GM12878 (cell line): ENCODE data around the gene TNIP1. TPM values are rescaled to one million over a fixed set of nuclear protein-coding genes. Genes with fewer than 3 reads are reported as not detected.
A peak's percentile ranks its signal among the peaks of the same experiment; 100 is the strongest.

Source experiments
- ATF2 ChIP-seq: IDR thresholded peaks from 2 replicates; pipeline ENCODE4 v1.6.1; 2012; ENCODE audit warnings: low read length, inconsistent platforms
- BCL11A ChIP-seq: IDR thresholded peaks from 2 replicates; pipeline ENCODE4 v1.6.1; 2011; ENCODE audit warnings: low read depth, low read length
- BHLHE40 ChIP-seq, 2 experiments: fragments of 450-650 bp in 1 of 2; IDR thresholded peaks; 2 replicates each; pipeline ENCODE4 v1.6.1; 2011 to 2017; ENCODE audit warnings: low read depth in 2 of 2, borderline replicate concordance in 1 of 2, improper control_type of control experiment in 1 of 2, low read length in 1 of 2, mild to moderate bottlenecking in 1 of 2
- BRCA1 ChIP-seq: IDR thresholded peaks from 2 replicates; pipeline ENCODE4 v1.6.1; 2011; ENCODE audit warnings: low read depth, low read length, improper control_type of control experiment
- EED ChIP-seq: sonication (generic); IDR thresholded peaks from 2 replicates; pipeline ENCODE4 v1.6.1; 2016; ENCODE audit warnings: antibody characterized with exemption, low read depth
- EP300 ChIP-seq, 2 experiments: fragments of 150-350 bp in 1 of 2; IDR thresholded peaks; 2 replicates each; pipeline ENCODE4 v1.6.1; 2011 to 2012; ENCODE audit warnings: low read depth in 2 of 2, low read length in 2 of 2, borderline replicate concordance in 1 of 2, improper control_type of control experiment in 1 of 2, inconsistent platforms in 1 of 2; ENCODE audit not compliant: control insufficient read depth in 1 of 2
- ETV6 ChIP-seq, 2 experiments: fragments of 450-650 bp in 1 of 2; IDR thresholded peaks in 1 of 2; conservative IDR thresholded peaks in 1 of 2; 2 replicates each; pipeline ENCODE4 v1.6.1; 2014; ENCODE audit warnings: antibody characterized with exemption in 1 of 2, borderline replicate concordance in 1 of 2, low read depth in 1 of 2, mild to moderate bottlenecking in 1 of 2, moderate library complexity in 1 of 2
- FOXK2 ChIP-seq: fragments of 450-650 bp; IDR thresholded peaks from 2 replicates; pipeline ENCODE4 v1.6.1; 2017; ENCODE audit warnings: mild to moderate bottlenecking, moderate library complexity
- GABPA ChIP-seq: IDR thresholded peaks from 2 replicates; pipeline ENCODE4 v1.6.1; 2014; ENCODE audit warnings: antibody characterized with exemption, low read depth, mild to moderate bottlenecking, inconsistent platforms
- IKZF1 ChIP-seq: fragments of 450-650 bp; conservative IDR thresholded peaks from 2 replicates; pipeline ENCODE4 v1.6.1; 2017; ENCODE audit warnings: antibody characterized with exemption, mild to moderate bottlenecking
- JUNB ChIP-seq: IDR thresholded peaks from 2 replicates; pipeline ENCODE4 v1.6.1; 2016; ENCODE audit warnings: antibody characterized with exemption, mild to moderate bottlenecking
- JUND ChIP-seq: IDR thresholded peaks from 2 replicates; pipeline ENCODE4 v1.6.1; 2012; ENCODE audit warnings: low read depth, mild to moderate bottlenecking, low read length, improper control_type of control experiment, moderate library complexity
- MTA2 ChIP-seq: fragments of 450-650 bp; IDR thresholded peaks from 2 replicates; pipeline ENCODE4 v1.6.1; 2016; ENCODE audit warnings: low read depth, mild to moderate bottlenecking, moderate library complexity
- PML ChIP-seq: IDR thresholded peaks from 2 replicates; pipeline ENCODE4 v1.6.1; 2012; ENCODE audit warnings: low read length, inconsistent platforms
- POLR2AphosphoS2 ChIP-seq: IDR thresholded peaks from 2 replicates; pipeline ENCODE4 v1.6.1; 2011; ENCODE audit warnings: low read depth, mild to moderate bottlenecking, low read length, improper control_type of control experiment, moderate library complexity
- RCOR1 ChIP-seq: conservative IDR thresholded peaks from 2 replicates; pipeline ENCODE4 v1.6.1; 2012; ENCODE audit warnings: low read depth, low read length, improper control_type of control experiment
- SRF ChIP-seq, 2 experiments: IDR thresholded peaks; 2 replicates each; pipeline ENCODE4 v1.6.1; 2011; ENCODE audit warnings: low read depth in 2 of 2, low read length in 2 of 2, mild to moderate bottlenecking in 1 of 2, moderate library complexity in 1 of 2
- SUZ12 ChIP-seq: fragments of 200-600 bp; sonication (generic); IDR thresholded peaks from one replicate; pipeline ENCODE4 v1.6.1; 2018; ENCODE audit warnings: antibody characterized with exemption, mild to moderate bottlenecking; ENCODE audit not compliant: unreplicated experiment
- TBL1XR1 ChIP-seq: IDR thresholded peaks from 2 replicates; pipeline ENCODE4 v1.6.1; 2012; ENCODE audit warnings: low read depth, low read length, improper control_type of control experiment
- TCF3 ChIP-seq: IDR thresholded peaks from 2 replicates; pipeline ENCODE4 v1.6.1; 2012; ENCODE audit warnings: low read depth, mild to moderate bottlenecking, low read length, borderline replicate concordance; ENCODE audit not compliant: insufficient read depth
- USF1 ChIP-seq: IDR thresholded peaks from 2 replicates; pipeline ENCODE4 v1.6.1; 2011; ENCODE audit warnings: borderline replicate concordance, low read depth, mild to moderate bottlenecking, moderate library complexity, mixed read lengths, low read length; ENCODE audit not compliant: insufficient read depth; ENCODE audit errors: extremely low read length
- polyA plus RNA-seq, 11 experiments: library from polyadenylated mRNA; depleted of rRNA in 4 of 11; unstranded in 6 of 11; stranded (reverse) in 5 of 11; fragments of >200 nt; fragmentation: Nextera tagmentation in 4 of 11; fragmentation: Illumina TruSeq in 1 of 11; extraction: Ambion mirVana in 4 of 11; extraction: Trizol in 1 of 11; gene quantifications; 1 replicate in 1 of 11; 2 replicates in 10 of 11; pipeline versions ENCODE4 v1.2.1 to v1.2.3, GENCODE V29; 2011 to 2016; ENCODE audit warnings: inconsistent platforms in 2 of 11, missing spikeins in 2 of 11, low read depth in 1 of 11
- total RNA-seq, 4 experiments: library from RNA; depleted of rRNA in 3 of 4; stranded (reverse); fragments of >200 nt in 3 of 4; fragmentation: Illumina TruSeq in 1 of 4; extraction: Trizol in 1 of 4; gene quantifications; 2 replicates each; pipeline versions ENCODE4 v1.2.1 to v1.2.3, GENCODE V29; 2013 to 2021
- TF ChIP-seq, protein P1 (sequence below): fragments of 450-650 bp; IDR thresholded peaks from 2 replicates; pipeline ENCODE4 v1.6.1; 2016; ENCODE audit warnings: mild to moderate bottlenecking

TNIP1 gene
- total and polyA plus RNA-seq, 10 of the 15 experiments (the other 5 are each of a cell fraction or from before 2014, with no cell fraction given) = 4.4 to 279 (median 150) TPM

DNA sequence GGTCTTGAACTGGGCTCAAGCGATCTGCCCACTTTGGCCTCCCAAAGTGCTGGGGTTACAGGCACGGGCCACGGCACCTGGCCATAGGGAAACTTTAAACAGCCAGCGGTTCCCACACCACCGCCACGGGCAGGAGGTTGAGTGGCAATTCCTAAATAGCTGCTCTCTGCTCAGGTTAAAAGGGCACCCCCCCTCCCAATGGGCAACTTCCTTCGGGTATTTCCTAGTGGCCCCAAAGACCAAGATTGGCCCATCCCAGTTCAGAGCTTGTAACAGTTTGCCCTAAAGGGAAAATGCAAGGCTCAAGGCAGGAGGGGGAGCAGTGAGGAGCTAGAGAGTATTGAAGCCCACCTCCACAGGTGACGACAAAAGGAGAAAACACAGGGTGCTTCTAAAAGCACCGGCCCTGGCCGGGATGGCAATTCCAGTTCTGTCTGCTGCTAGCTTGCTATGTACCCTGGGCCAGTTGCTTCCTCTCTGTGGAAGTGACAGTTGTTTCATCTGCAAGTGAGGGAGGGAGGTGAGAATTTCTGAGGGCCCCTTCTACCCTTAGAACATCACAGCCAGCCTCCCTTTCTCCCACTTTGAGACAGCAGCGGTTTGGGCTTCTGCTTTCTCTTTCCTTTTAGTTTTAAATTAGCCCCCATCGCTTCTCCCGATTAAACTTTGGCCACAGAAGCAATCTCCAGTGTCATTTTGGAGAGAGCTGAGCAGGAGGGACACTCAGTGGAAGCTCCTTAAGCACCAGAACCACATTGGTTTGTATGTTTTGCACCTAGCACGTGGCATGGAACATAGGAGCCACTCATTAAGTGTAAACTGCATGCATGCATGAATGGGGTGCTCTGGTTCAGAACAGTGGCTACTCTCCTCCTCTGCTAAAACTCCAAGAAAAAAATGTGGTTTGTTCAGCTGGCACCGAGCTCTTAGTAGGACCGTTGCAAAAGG is 17.3 kb upstream of the TNIP1 start (continued):
- peak in 1 of 2 experiments; percentile 62; a peak in 2 of 4 replicates for TF ChIP-seq ETV6 (conservative IDR thresholded peaks at IDR 0.05 in 1 of 2, IDR thresholded peaks at IDR 0.05 in 1 of 2; ENCODE audit: borderline replicate concordance in 1 of 2, low read depth in 1 of 2)
- peak; percentile 54 to 62; a peak in 3 of 4 replicates for TF ChIP-seq BHLHE40 (IDR thresholded peaks at IDR 0.05; ENCODE audit: borderline replicate concordance in 1 of 2, low read depth in 2 of 2, low read length in 1 of 2)
- TF ChIP-seq FOXK2 = no peak
- TF ChIP-seq MTA2 = peak; percentile 84
- TF ChIP-seq USF1 = no peak
- no peak for TF ChIP-seq GABPA
- TF ChIP-seq POLR2AphosphoS2 = no peak; the same call in 1 of the 2 replicates
- TF ChIP-seq SRF (IDR thresholded peaks at IDR 0.05; ENCODE audit: low read depth in 2 of 2, low read length in 2 of 2) = no peak
- TF ChIP-seq, protein P1, sequence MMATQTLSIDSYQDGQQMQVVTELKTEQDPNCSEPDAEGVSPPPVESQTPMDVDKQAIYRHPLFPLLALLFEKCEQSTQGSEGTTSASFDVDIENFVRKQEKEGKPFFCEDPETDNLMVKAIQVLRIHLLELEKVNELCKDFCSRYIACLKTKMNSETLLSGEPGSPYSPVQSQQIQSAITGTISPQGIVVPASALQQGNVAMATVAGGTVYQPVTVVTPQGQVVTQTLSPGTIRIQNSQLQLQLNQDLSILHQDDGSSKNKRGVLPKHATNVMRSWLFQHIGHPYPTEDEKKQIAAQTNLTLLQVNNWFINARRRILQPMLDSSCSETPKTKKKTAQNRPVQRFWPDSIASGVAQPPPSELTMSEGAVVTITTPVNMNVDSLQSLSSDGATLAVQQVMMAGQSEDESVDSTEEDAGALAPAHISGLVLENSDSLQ = peak; percentile 49
- TF ChIP-seq JUNB = peak; percentile 70
- TF ChIP-seq SUZ12 = no peak
- peak; percentile 62; the same call in 1 of the 2 replicates for TF ChIP-seq BCL11A
- no peak for TF ChIP-seq BRCA1
- TF ChIP-seq EED = peak; percentile 80
- peak; percentile 57 for TF ChIP-seq PML
- TF ChIP-seq ATF2 = peak; percentile 53; the same call in 1 of the 2 replicates
- 0 out of 2 replicates have a peak, but pooled peaks have one; percentile 11 for TF ChIP-seq TCF3
- TF ChIP-seq JUND = peak; percentile 71; the same call in 1 of the 2 replicates
- TF ChIP-seq EP300 (IDR thresholded peaks at IDR 0.05; ENCODE audit: borderline replicate concordance in 1 of 2, control insufficient read depth in 1 of 2, low read depth in 2 of 2, low read length in 2 of 2) = peak; percentile 53 to 84; a peak in 3 of 4 replicates
- TF ChIP-seq TBL1XR1 = no peak
- TF ChIP-seq RCOR1 = peak; percentile 73; the same call in 1 of the 2 replicates
- peak; percentile 87 for TF ChIP-seq IKZF1
